Trophoblast cell (in vitro differentiated cells and primary cell): ENCODE measurements around the gene KLHDC10. TPM values are rescaled to one million over a fixed set of nuclear protein-coding genes. Genes with fewer than 3 reads are reported as not detected.

ENCODE experiments used
- DNase-seq, 2 donors: peaks; one replicate each; pipeline ENCODE4 v3.0.0-alpha.2; 2016
- H2AFZ ChIP-seq: 2 replicates; pipeline ENCODE4 v1.6.1; 2013; ENCODE audit warnings: low read length, moderate library complexity, mild to moderate bottlenecking; ENCODE audit not compliant: insufficient read depth, poor library complexity
- H2AK5ac ChIP-seq: 2 replicates; pipeline ENCODE4 v1.6.1; 2013; ENCODE audit warnings: mild to moderate bottlenecking, low read length
- H2BK120ac ChIP-seq: 2 replicates; pipeline ENCODE4 v1.6.1; 2013; ENCODE audit warnings: low read length, mild to moderate bottlenecking, moderate library complexity; ENCODE audit not compliant: insufficient read depth, poor library complexity
- H2BK12ac ChIP-seq: 2 replicates; pipeline ENCODE4 v1.6.1; 2013; ENCODE audit warnings: mild to moderate bottlenecking, low read length, moderate library complexity
- H2BK5ac ChIP-seq: 2 replicates; pipeline ENCODE4 v1.6.1; 2013; ENCODE audit warnings: low read length, low read depth, moderate library complexity, mild to moderate bottlenecking; ENCODE audit not compliant: poor library complexity
- H3K14ac ChIP-seq: 2 replicates; pipeline ENCODE4 v1.6.1; 2013; ENCODE audit warnings: mild to moderate bottlenecking, low read length
- H3K18ac ChIP-seq: 2 replicates; pipeline ENCODE4 v1.6.1; 2013; ENCODE audit warnings: mild to moderate bottlenecking, low read length
- H3K23ac ChIP-seq: 2 replicates; pipeline ENCODE4 v1.6.1; 2013; ENCODE audit warnings: low read length
- H3K27ac ChIP-seq: 2 replicates; pipeline ENCODE4 v1.5.1; 2013; ENCODE audit warnings: low read depth, mild to moderate bottlenecking, inconsistent platforms, low read length, moderate library complexity
- H3K27me3 ChIP-seq: 2 replicates; pipeline ENCODE4 v1.6.1; 2013; ENCODE audit warnings: inconsistent platforms, mild to moderate bottlenecking, low read length, moderate library complexity; ENCODE audit not compliant: insufficient read depth
- H3K36me3 ChIP-seq, 2 experiments: 1 replicate in 1 of 2; 2 replicates in 1 of 2; pipeline ENCODE4 v1.6.1; 2013; ENCODE audit warnings: low read length in 2 of 2, mild to moderate bottlenecking in 2 of 2, moderate library complexity in 1 of 2; ENCODE audit not compliant: insufficient read depth in 2 of 2, control insufficient read depth in 1 of 2
- H3K4ac ChIP-seq: 2 replicates; pipeline ENCODE4 v1.6.1; 2013; ENCODE audit warnings: low read depth, mild to moderate bottlenecking, low read length, moderate library complexity
- H3K4me1 ChIP-seq, 2 experiments: 1 replicate in 1 of 2; 2 replicates in 1 of 2; pipeline ENCODE4 v1.6.1; 2013; ENCODE audit warnings: low read length in 2 of 2, mild to moderate bottlenecking in 2 of 2, moderate library complexity in 1 of 2; ENCODE audit not compliant: insufficient read depth in 2 of 2, control insufficient read depth in 1 of 2
- H3K4me2 ChIP-seq: 2 replicates; pipeline ENCODE4 v1.6.1; 2013; ENCODE audit warnings: inconsistent platforms, mild to moderate bottlenecking, low read length, moderate library complexity
- H3K4me3 ChIP-seq: 2 replicates; pipeline ENCODE4 v1.5.1; 2013; ENCODE audit warnings: mild to moderate bottlenecking, low read depth, low read length, inconsistent platforms
- H3K79me1 ChIP-seq: one replicate; pipeline ENCODE4 v1.6.1; 2013; ENCODE audit warnings: low read length
- H3K79me2 ChIP-seq: 2 replicates; pipeline ENCODE4 v1.6.1; 2013; ENCODE audit warnings: low read length, mild to moderate bottlenecking; ENCODE audit not compliant: control insufficient read depth, insufficient read depth, poor library complexity
- H3K9ac ChIP-seq: 2 replicates; pipeline ENCODE4 v1.6.1; 2013; ENCODE audit warnings: mild to moderate bottlenecking, low read length
- H3K9me3 ChIP-seq: 2 replicates; pipeline ENCODE4 v1.6.1; 2013; ENCODE audit warnings: low read depth, mild to moderate bottlenecking, control low read depth, inconsistent platforms, low read length; ENCODE audit not compliant: insufficient read depth
- H4K12ac ChIP-seq: 2 replicates; pipeline ENCODE4 v1.6.1; 2013; ENCODE audit warnings: low read depth, mild to moderate bottlenecking, low read length, moderate library complexity
- H4K8ac ChIP-seq: 2 replicates; pipeline ENCODE4 v1.6.1; 2013; ENCODE audit warnings: low read depth, mild to moderate bottlenecking, low read length, moderate library complexity
- H4K91ac ChIP-seq: one replicate; pipeline ENCODE4 v1.6.1; 2013; ENCODE audit warnings: low read depth, mild to moderate bottlenecking, low read length, moderate library complexity
- WGBS: extraction: QIAGEN DNeasy Blood & Tissue Kit; methylation state at CpG from one replicate; pipeline ENCODE4 v1.1.7; 2013; ENCODE audit warnings: missing lambda C conversion rate; ENCODE audit not compliant: insufficient read length, insufficient coverage; ENCODE audit errors: extremely low coverage; 5-methylcytosine and 5-hydroxymethylcytosine counted together
- polyA plus RNA-seq: library from polyadenylated mRNA; stranded (reverse); fragments of 200-250 nt; gene quantifications from 2 replicates; pipeline ENCODE4 v1.2.3, GENCODE V29; 2013

The KLHDC10 gene
- polyA plus RNA-seq, result 13.4 and 14.8 TPM in 2 replicates

DNA sequence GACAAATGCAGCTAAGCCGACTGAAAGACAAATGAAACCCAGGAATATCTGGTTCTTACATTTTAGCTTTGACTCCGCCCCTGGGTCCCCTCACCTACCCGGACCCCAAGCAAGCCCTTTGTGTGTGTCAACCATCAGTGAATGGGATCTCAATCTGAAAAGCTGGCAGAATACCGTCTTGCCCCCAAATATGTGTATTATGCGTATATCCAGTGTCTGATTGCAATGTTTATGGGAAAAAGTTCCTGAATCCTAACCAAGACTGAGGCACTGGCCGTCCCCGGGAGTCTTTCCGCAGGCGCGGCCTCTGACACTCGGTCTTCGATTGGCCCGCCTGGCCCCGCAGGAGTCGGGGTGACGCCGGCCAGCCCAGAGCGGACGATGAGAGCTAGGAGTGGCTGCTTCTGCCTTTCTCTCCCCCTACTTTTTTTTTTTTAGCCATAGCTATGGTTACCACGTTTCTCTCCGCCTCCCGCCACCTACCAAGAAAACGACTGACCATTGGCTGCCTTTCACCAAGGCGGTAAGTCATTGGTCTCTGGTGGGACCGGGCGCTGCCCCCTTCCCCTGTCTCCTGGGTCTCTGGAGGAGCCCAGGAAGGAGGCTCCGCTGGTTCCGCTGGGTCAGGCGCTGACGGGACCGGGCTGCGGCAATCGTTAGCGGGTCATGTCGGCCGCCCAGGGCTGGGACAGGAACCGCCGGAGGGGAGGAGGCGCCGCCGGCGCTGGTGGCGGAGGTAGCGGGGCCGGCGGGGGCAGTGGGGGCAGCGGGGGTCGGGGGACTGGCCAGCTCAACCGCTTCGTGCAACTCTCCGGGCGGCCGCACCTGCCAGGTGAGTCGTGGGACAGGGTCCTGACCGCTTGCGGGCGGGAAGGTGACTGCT is at the start of gene KLHDC10:
Gene KLHDC10, plus strand, starts transcription at position 557 of the 883 bp plus-strand sequence. Its CDS starts 110 bp downstream, at position 667.
- peak within 1 kb of the TSS; percentile 56 for H3K18ac ChIP-seq
- peak within 1 kb of the TSS; percentile 22 for H4K91ac ChIP-seq
- H2AK5ac ChIP-seq, result no peak within 1 kb of the TSS
- peak within 1 kb of the TSS; percentile 47 for H2BK120ac ChIP-seq
- H3K9me3 ChIP-seq, result no peaks in the 10 kb centered on the region
- peak within 1 kb of the TSS; percentile 66 for H3K14ac ChIP-seq
- H3K4me3 ChIP-seq, result peak within 1 kb of the TSS; percentile 98
- peak within 1 kb of the TSS; percentile 70 for H3K27ac ChIP-seq
- H2AFZ ChIP-seq, result peak within 1 kb of the TSS; percentile 72
- H3K4me1 ChIP-seq, result no peaks in the 10 kb centered on the region
- no peaks in the 10 kb centered on the region for H3K36me3 ChIP-seq
- H2BK5ac ChIP-seq, result peak within 1 kb of the TSS; percentile 61
- H4K12ac ChIP-seq, result peak within 1 kb of the TSS; percentile 43
- H3K4me2 ChIP-seq, result peak within 1 kb of the TSS; percentile 97
- peaks cover 2% of the 10 kb centered on the region for H3K79me2 ChIP-seq
- no peak within 1 kb of the TSS for H2BK12ac ChIP-seq
- peaks cover 4% of the 10 kb centered on the region for H3K79me1 ChIP-seq
- H3K23ac ChIP-seq, result no peak within 1 kb of the TSS
- peak within 1 kb of the TSS; percentile 98 for H3K9ac ChIP-seq
- H4K8ac ChIP-seq, result peak within 1 kb of the TSS; percentile 87
- peak within 1 kb of the TSS; percentile 60 for H3K4ac ChIP-seq
- WGBS, result no CpG with 5 or more reads among the region's 57 CpGs
- H3K27me3 ChIP-seq, result no peaks in the 10 kb centered on the region
- DNase-seq, result peak; percentile 98 to 99

DNA sequence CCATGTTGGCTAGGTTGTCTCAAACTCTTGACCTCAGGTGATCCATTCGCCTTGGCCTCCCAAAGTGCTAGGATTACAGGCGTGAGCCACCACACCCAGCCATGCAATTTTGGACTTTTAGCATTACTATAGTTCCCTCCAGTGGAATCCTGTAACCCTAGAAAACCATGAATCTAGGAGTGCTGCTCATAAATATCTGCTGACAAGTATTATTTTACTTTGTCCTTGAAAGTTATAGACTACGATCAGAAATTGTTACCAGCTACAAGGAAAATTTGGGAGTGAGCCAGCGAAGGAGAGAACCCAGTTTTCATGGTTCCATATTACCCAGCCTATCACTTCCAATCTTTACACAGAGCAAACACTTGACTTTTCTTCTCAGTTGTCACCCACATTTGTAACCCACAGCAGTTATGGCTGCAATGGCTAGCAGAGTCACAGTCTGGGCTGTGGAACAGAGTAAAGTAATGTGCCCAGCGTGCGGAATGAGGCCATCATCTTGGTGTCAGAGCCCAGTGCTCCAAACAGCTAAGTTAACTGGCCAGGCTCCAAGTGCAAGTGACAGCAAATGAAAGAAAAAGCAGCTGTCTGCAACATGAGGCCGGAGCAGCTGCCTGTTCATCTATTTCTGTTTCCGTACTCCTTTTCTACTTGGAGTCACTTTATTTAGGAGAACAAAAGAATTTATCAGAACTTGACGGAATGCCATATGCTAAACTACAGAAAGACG is 49.1 kb upstream of the KLHDC10 start:
- Histone ChIP-seq H3K36me3 (peaks cover 31 to 47% of the 10 kb centered on the region in 2 experiments), H4K91ac (no peak overlapping the region), H4K12ac (no peak overlapping the region), H3K4me1 (peaks cover 0 to 3% of the 10 kb centered on the region in 2 experiments), H3K23ac (no peak overlapping the region), H3K9ac (no peak overlapping the region), H3K9me3 (no peaks in the 10 kb centered on the region), H3K4me3 (no peak overlapping the region), H3K27me3 (no peaks in the 10 kb centered on the region), H2AFZ (no peak overlapping the region), H2BK12ac (no peak overlapping the region), H3K4ac (no peak overlapping the region), H4K8ac (no peak overlapping the region), H2BK120ac (no peak overlapping the region), H3K4me2 (no peak overlapping the region), H3K14ac (no peak overlapping the region), H3K79me1 (no peaks in the 10 kb centered on the region), H3K18ac (no peak overlapping the region), H2BK5ac (no peak overlapping the region), H3K27ac (no peak overlapping the region), H2AK5ac (no peak overlapping the region), H3K79me2 (no peaks in the 10 kb centered on the region)
- no CpG with 5 or more reads among the region's 10 CpGs for WGBS
- no peak for DNase-seq

DNA sequence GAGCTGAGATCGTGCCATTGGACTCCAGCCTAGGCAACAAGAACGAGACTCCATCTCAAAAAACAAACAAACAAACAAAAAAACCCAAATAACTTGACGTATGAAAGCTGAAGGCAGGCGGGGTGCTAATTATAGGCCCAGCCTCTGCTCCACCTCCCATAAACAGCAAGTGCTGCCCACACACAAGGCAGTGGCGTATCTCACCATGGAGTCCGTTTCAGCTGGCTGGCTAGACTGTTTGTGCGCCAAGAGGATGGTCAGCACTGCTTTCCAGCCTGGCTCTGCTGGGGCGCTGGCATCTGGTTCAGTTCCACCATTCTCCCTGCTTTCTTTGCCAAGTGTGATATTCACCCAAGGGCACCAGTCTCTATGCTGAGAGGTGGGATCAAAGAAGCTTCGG is 48.2 kb upstream of the KLHDC10 start:
- DNase-seq, result no peak
- Histone ChIP-seq H2AFZ (no peak overlapping the region), H3K79me2 (no peaks in the 10 kb centered on the region), H3K9ac (no peak overlapping the region), H3K27me3 (no peaks in the 10 kb centered on the region), H4K12ac (no peak overlapping the region), H3K9me3 (no peaks in the 10 kb centered on the region), H3K4ac (no peak overlapping the region), H3K18ac (no peak overlapping the region), H3K4me1 (peaks cover 0 to 3% of the 10 kb centered on the region in 2 experiments), H3K23ac (no peak overlapping the region), H2BK120ac (no peak overlapping the region), H3K14ac (no peak overlapping the region), H2AK5ac (no peak overlapping the region), H3K4me3 (no peak overlapping the region), H3K27ac (no peak overlapping the region), H3K36me3 (peaks cover 27 to 46% of the 10 kb centered on the region in 2 experiments), H4K91ac (no peak overlapping the region), H2BK5ac (no peak overlapping the region), H4K8ac (no peak overlapping the region), H2BK12ac (no peak overlapping the region), H3K79me1 (no peaks in the 10 kb centered on the region), H3K4me2 (no peak overlapping the region)
- no CpG with 5 or more reads among the region's 9 CpGs for WGBS

- peaks cover 0 to 3% of the 10 kb centered on the region in 2 experiments for H3K4me1 ChIP-seq
- no peak overlapping the region for H4K91ac ChIP-seq
- no peak overlapping the region for H3K14ac ChIP-seq
- H3K9ac ChIP-seq, result no peak overlapping the region
- no peaks in the 10 kb centered on the region for H3K27me3 ChIP-seq
- H2BK12ac ChIP-seq, result no peak overlapping the region
- H2BK120ac ChIP-seq, result no peak overlapping the region
- H3K79me1 ChIP-seq, result no peaks in the 10 kb centered on the region
- no peak overlapping the region for H4K8ac ChIP-seq
- H3K18ac ChIP-seq, result no peak overlapping the region
- H4K12ac ChIP-seq, result no peak overlapping the region
- H3K9me3 ChIP-seq, result no peaks in the 10 kb centered on the region
- no peak overlapping the region for H3K4me3 ChIP-seq
- WGBS, result no CpG with 5 or more reads among the region's 7 CpGs
- no peaks in the 10 kb centered on the region for H3K79me2 ChIP-seq
- no peak overlapping the region for H2AK5ac ChIP-seq
- DNase-seq, result no peak
- H3K4ac ChIP-seq, result no peak overlapping the region
- no peak overlapping the region for H3K27ac ChIP-seq
- H3K23ac ChIP-seq, result no peak overlapping the region
- no peak overlapping the region for H2BK5ac ChIP-seq
- H3K4me2 ChIP-seq, result no peak overlapping the region
- H2AFZ ChIP-seq, result no peak overlapping the region
- H3K36me3 ChIP-seq, result peaks cover 25 to 49% of the 10 kb centered on the region in 2 experiments
Observed at GRCh38 chr7:130022623-130023175, 47.6 kb upstream of the KLHDC10 start.
